Smooth muscle cell of trachea (primary cell): Measurements from ENCODE around the gene SAYSD1. TPM values are rescaled to one million over a fixed set of nuclear protein-coding genes. Genes with fewer than 3 reads are reported as not detected.

Source experiments
- total RNA-seq: library from RNA; depleted of rRNA; stranded (reverse); fragments of >200 nt; gene quantifications from 2 replicates; pipeline ENCODE4 v1.2.1, GENCODE V29; 2014

The SAYSD1 gene, protein sequence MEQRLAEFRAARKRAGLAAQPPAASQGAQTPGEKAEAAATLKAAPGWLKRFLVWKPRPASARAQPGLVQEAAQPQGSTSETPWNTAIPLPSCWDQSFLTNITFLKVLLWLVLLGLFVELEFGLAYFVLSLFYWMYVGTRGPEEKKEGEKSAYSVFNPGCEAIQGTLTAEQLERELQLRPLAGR
- total RNA-seq = 14.2 and 15.1 TPM in 2 replicates

DNA sequence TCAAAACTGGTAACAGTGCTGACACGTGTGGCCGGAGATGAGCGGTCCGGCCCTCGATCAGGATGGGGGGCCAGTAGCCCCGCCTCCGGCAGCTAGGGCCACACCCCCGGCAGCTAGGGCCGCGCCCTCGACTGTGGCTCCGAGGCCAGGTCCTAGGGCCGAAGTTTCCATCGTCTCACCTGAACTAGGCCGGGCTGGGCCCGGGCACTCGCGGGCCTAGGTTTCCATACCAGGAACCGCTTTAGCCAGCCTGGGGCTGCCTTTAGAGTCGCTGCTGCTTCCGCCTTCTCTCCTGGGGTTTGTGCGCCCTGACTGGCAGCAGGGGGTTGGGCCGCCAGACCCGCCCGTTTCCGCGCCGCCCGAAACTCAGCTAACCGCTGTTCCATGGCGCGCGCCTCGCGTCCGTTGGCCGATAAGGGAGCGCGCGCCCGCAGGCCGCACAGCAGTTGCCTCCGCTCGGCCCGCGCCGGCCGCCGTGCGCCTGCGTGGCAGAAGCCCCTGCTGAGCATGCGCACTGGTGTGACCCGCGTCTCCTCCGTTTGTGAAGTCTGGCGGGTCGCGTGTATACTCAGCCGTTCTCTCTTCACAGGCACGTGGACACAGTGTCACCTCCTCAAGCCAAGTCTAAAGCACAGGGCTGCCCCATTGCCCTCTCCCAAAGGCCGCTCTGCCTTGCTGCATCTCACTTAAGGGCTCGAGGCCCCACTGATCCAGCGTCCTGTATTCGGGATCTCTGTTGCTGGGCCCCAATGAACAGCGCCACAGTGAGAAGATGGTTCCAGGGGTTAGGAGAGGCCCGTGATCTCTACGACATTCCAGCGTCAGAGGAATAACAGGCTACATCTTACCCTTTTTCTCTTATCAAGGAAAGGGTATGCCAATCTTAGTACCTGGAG is at the start of gene SAYSD1:
SAYSD1 (minus strand) TSS at position 483 of the 896 bp plus-strand sequence; CDS start at position 386, 97 bp downstream.

Other genes with a start within 250 kb of the SAYSD1 start
- not detected in 2 replicates for gene GLP1R, start 66.4 kb downstream of the SAYSD1 start, total RNA-seq
- gene KCNK5, start 114.3 kb upstream of the SAYSD1 start, total RNA-seq = not detected in 2 replicates
- gene KCNK17, start 199.2 kb upstream of the SAYSD1 start, total RNA-seq = not detected in 2 replicates
- not detected in 2 replicates for gene KCNK16, start 207.5 kb upstream of the SAYSD1 start, total RNA-seq